Measurements from ENCODE around the gene HIVEP2. TPM values are rescaled to one million over a fixed set of nuclear protein-coding genes. Genes with fewer than 3 reads are reported as not detected.

HIVEP2 gene
- total RNA-seq, 5 donors from 2014 or later (not counting 1 experiment from before 2014, with no cell fraction given): 71.4 to 81.4 (median 75.2) TPM

DNA sequence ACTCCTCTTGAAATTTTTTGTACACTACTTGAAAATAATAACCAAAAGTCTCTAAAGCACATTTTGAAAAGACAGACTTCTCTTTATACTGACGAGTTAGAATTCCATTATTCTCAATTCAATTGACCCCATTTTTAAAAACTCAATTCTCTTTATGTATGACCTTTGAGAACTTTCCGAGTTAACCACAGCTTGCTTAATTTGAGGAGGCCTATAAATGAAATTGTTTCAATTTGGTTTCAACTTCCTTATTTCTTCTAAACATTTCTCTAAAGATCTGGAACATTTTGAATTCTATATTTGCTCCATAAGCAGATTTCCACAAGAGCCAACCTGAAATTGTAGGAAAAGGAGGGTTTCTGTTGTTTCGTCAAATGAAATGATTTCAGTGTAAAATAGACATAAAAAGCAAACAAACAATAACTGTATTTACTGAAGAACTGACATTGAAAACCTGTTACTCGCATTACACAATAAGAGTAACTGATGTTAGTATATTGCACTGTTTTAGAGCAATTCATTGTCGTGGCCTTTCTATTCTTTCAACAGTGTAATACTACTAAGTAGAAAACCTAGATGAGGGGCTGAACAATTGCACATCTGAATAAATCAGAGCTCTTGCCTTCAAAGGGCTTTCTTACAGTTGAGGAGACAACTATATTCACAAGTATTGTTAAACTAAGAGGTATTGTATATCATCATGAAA, 223.6 kb downstream of the HIVEP2 start:
- Mint-ChIP-seq H3K27me3 (peaks cover 0 to 3% of the 10 kb centered on the region in 2 donors), H3K4me3 (no peak overlapping the region), H3K4me1 (peaks cover 5 to 8% (median 7%) of the 10 kb centered on the region in 3 donors), H3K27ac (no peak overlapping the region), H3K9me3 (peaks cover 12 to 18% (median 17%) of the 10 kb centered on the region in 3 donors), H3K36me3 (peaks cover 5% of the 10 kb centered on the region)
- Histone ChIP-seq H3K27me3 (replicated peaks in 1 of 2; ENCODE audit: control insufficient read depth in 2 of 2, extremely low read depth in 1 of 2, insufficient read depth in 2 of 2, low read length in 1 of 2) (no peaks in the 10 kb centered on the region), H3K4me3 (ENCODE audit: control insufficient read depth in 1 of 2, extremely low read depth in 1 of 2, low read length in 1 of 2) (no peak overlapping the region), H3K27ac (ENCODE audit: low read length) (no peak overlapping the region), H3K9me3 (no peaks in the 10 kb centered on the region), H3K4me1 (ENCODE audit: control insufficient read depth in 1 of 2, extremely low read depth in 1 of 2, insufficient read depth in 2 of 2, low read length in 2 of 2) (no peaks in the 10 kb centered on the region), H3K36me3 (ENCODE audit: control insufficient read depth in 2 of 2, extremely low read depth in 1 of 2, insufficient read depth in 1 of 2, low read length in 1 of 2) (no peaks in the 10 kb centered on the region)
- POLR2A ChIA-PET: no interaction called here
- ATAC-seq (replicated peaks in 1 of 4) (no peak), DNase-seq (no peak)
- CTCF ChIA-PET: no interaction called here
- WGBS (ENCODE audit: insufficient coverage): no CpG with 5 or more reads among the region's 5 CpGs

- Histone ChIP-seq H3K36me3 (ENCODE audit: control insufficient read depth in 2 of 2, extremely low read depth in 1 of 2, insufficient read depth in 1 of 2, low read length in 1 of 2) (no peaks in the 10 kb centered on the region), H3K27me3 (replicated peaks in 1 of 2; ENCODE audit: control insufficient read depth in 2 of 2, extremely low read depth in 1 of 2, insufficient read depth in 2 of 2, low read length in 1 of 2) (no peaks in the 10 kb centered on the region), H3K27ac (ENCODE audit: low read length) (no peak overlapping the region), H3K9me3 (no peaks in the 10 kb centered on the region), H3K4me3 (ENCODE audit: control insufficient read depth in 1 of 2, extremely low read depth in 1 of 2, low read length in 1 of 2) (no peak overlapping the region), H3K4me1 (ENCODE audit: control insufficient read depth in 1 of 2, extremely low read depth in 1 of 2, insufficient read depth in 2 of 2, low read length in 2 of 2) (no peaks in the 10 kb centered on the region)
- DNase-seq (no peak), ATAC-seq (replicated peaks in 1 of 4) (no peak)
- no peak overlapping the region for H3K27ac Mint-ChIP-seq
- H3K27me3 Mint-ChIP-seq: peaks cover 0 to 3% of the 10 kb centered on the region in 2 donors
- peaks cover 12 to 18% (median 17%) of the 10 kb centered on the region in 3 donors for H3K9me3 Mint-ChIP-seq
- peaks cover 8% of the 10 kb centered on the region in 3 donors for H3K4me1 Mint-ChIP-seq
- POLR2A ChIA-PET: no interaction called here
- CTCF ChIA-PET: interaction anchor here in 1 of 2 donors (0.7 kb wide), 1 partner anchor 188 kb away, joined by 3 read pairs; no protein-coding TSS in a partner anchor
- peaks cover 5% of the 10 kb centered on the region for H3K36me3 Mint-ChIP-seq
- H3K4me3 Mint-ChIP-seq: no peak overlapping the region
These were observed 226.2 kb downstream of the HIVEP2 start for GRCh38 chr6:142718667-142719191.

- Mint-ChIP-seq H3K9me3 (peaks cover 12 to 18% (median 17%) of the 10 kb centered on the region in 3 donors), H3K27ac (no peak overlapping the region), H3K4me1 (peaks cover 5 to 8% (median 8%) of the 10 kb centered on the region in 3 donors), H3K27me3 (peaks cover 0 to 3% of the 10 kb centered on the region in 2 donors), H3K4me3 (no peak overlapping the region), H3K36me3 (peaks cover 5% of the 10 kb centered on the region)
- Histone ChIP-seq H3K9me3 (no peaks in the 10 kb centered on the region), H3K27ac (ENCODE audit: low read length) (no peak overlapping the region), H3K4me1 (ENCODE audit: control insufficient read depth in 1 of 2, extremely low read depth in 1 of 2, insufficient read depth in 2 of 2, low read length in 2 of 2) (no peaks in the 10 kb centered on the region), H3K4me3 (ENCODE audit: control insufficient read depth in 1 of 2, extremely low read depth in 1 of 2, low read length in 1 of 2) (no peak overlapping the region), H3K36me3 (ENCODE audit: control insufficient read depth in 2 of 2, extremely low read depth in 1 of 2, insufficient read depth in 1 of 2, low read length in 1 of 2) (no peaks in the 10 kb centered on the region), H3K27me3 (replicated peaks in 1 of 2; ENCODE audit: control insufficient read depth in 2 of 2, extremely low read depth in 1 of 2, insufficient read depth in 2 of 2, low read length in 1 of 2) (no peaks in the 10 kb centered on the region)
- CTCF ChIA-PET: interaction anchor here in 1 of 2 donors (0.8 to 1.3 kb wide), 3 partner anchors 24 to 178 kb away, joined by 3 to 4 read pairs (median 3); no protein-coding TSS in a partner anchor
- no peak for ATAC-seq (replicated peaks in 1 of 4)
- POLR2A ChIA-PET: interaction anchor here in 1 of 2 donors (0.8 kb wide), 1 partner anchor 337 kb away, joined by 3 read pairs; no protein-coding TSS in a partner anchor
- no peak for DNase-seq
- WGBS (ENCODE audit: insufficient coverage): 100% methylated on average over 1 of the region's 2 CpGs
These were observed 228.9 kb downstream of the HIVEP2 start for GRCh38 chr6:142716097-142716496.

GRCh38 chr6:142714951-142715785, 229.8 kb downstream of the HIVEP2 start:
- POLR2A ChIA-PET: interaction anchor here (0.5 to 0.8 kb wide), 3 partner anchors 9 to 696 kb away, joined by 3 to 6 read pairs (median 6); no protein-coding TSS in a partner anchor
- Mint-ChIP-seq H3K9me3 (peaks cover 12 to 18% (median 17%) of the 10 kb centered on the region in 3 donors), H3K27ac (peak overlapping the region in 1 of 2 donors; percentile 0), H3K27me3 (peaks cover 0 to 3% of the 10 kb centered on the region in 2 donors), H3K4me1 (peaks cover 5 to 8% (median 8%) of the 10 kb centered on the region in 3 donors), H3K4me3 (no peak overlapping the region), H3K36me3 (peaks cover 5% of the 10 kb centered on the region)
- no peaks in the 10 kb centered on the region for H3K9me3 ChIP-seq
- WGBS (ENCODE audit: insufficient coverage): 98% methylated on average over 5 of the region's 7 CpGs
- DNase-seq (no peak), ATAC-seq (replicated peaks in 1 of 4) (no peak)
- H3K27me3 ChIP-seq (replicated peaks in 1 of 2; ENCODE audit: control insufficient read depth in 2 of 2, extremely low read depth in 1 of 2, insufficient read depth in 2 of 2, low read length in 1 of 2): no peaks in the 10 kb centered on the region
- H3K36me3 ChIP-seq (ENCODE audit: control insufficient read depth in 2 of 2, extremely low read depth in 1 of 2, insufficient read depth in 1 of 2, low read length in 1 of 2): no peaks in the 10 kb centered on the region
- no peak overlapping the region for H3K4me3 ChIP-seq (ENCODE audit: control insufficient read depth in 1 of 2, extremely low read depth in 1 of 2, low read length in 1 of 2)
- CTCF ChIA-PET: interaction anchor here in 1 of 2 donors (0.8 to 1.0 kb wide), 3 partner anchors 23 to 179 kb away, joined by 3 to 4 read pairs (median 3); no protein-coding TSS in a partner anchor
- no peak overlapping the region for H3K27ac ChIP-seq (ENCODE audit: low read length)
- H3K4me1 ChIP-seq (ENCODE audit: control insufficient read depth in 1 of 2, extremely low read depth in 1 of 2, insufficient read depth in 2 of 2, low read length in 2 of 2): no peaks in the 10 kb centered on the region

- peaks cover 5 to 8% (median 8%) of the 10 kb centered on the region in 3 donors for H3K4me1 Mint-ChIP-seq
- POLR2A ChIA-PET: no interaction called here
- peaks cover 5% of the 10 kb centered on the region for H3K36me3 Mint-ChIP-seq
- WGBS (ENCODE audit: insufficient coverage): 84% methylated on average over 2 of the region's 4 CpGs
- H3K4me1 ChIP-seq (ENCODE audit: control insufficient read depth in 1 of 2, extremely low read depth in 1 of 2, insufficient read depth in 2 of 2, low read length in 2 of 2): no peaks in the 10 kb centered on the region
- H3K9me3 Mint-ChIP-seq: peaks cover 5 to 13% (median 7%) of the 10 kb centered on the region in 3 donors
- H3K36me3 ChIP-seq (ENCODE audit: control insufficient read depth in 2 of 2, extremely low read depth in 1 of 2, insufficient read depth in 1 of 2, low read length in 1 of 2): no peaks in the 10 kb centered on the region
- DNase-seq (no peak), ATAC-seq (replicated peaks in 1 of 4) (no peak)
- H3K27me3 Mint-ChIP-seq: peaks cover 0 to 3% of the 10 kb centered on the region in 2 donors
- no peaks in the 10 kb centered on the region for H3K9me3 ChIP-seq
- no peaks in the 10 kb centered on the region for H3K27me3 ChIP-seq (replicated peaks in 1 of 2; ENCODE audit: control insufficient read depth in 2 of 2, extremely low read depth in 1 of 2, insufficient read depth in 2 of 2, low read length in 1 of 2)
- no peak overlapping the region for H3K4me3 ChIP-seq (ENCODE audit: control insufficient read depth in 1 of 2, extremely low read depth in 1 of 2, low read length in 1 of 2)
- no peak overlapping the region for H3K27ac Mint-ChIP-seq
- no peak overlapping the region for H3K4me3 Mint-ChIP-seq
- H3K27ac ChIP-seq (ENCODE audit: low read length): no peak overlapping the region
- CTCF ChIA-PET: interaction anchor here in 1 of 2 donors (1.2 kb wide), 1 partner anchor 169 kb away, joined by 8 read pairs; no protein-coding TSS in a partner anchor
These were observed 231.0 kb downstream of the HIVEP2 start for GRCh38 chr6:142713959-142714358.

DNA sequence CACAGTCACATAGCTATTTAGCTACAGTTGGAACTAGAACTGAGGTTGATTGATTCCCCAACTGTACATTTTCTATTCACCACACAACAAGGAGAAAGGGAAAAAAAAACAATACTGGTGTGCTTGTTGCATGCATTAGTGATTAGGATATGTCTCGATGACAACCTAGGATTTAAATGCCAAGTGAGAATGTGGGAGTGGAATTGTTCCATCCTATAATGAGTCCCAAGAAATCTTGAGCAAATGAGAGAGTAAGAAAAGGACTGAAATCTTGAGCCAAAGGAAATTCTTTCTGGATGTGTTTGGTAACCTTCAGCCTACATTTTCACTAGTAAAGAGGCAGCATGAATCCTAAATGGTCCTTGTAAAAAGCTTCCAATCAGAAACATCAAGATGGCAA, 232.7 kb downstream of the HIVEP2 start:
- Mint-ChIP-seq H3K27me3 (no peaks in the 10 kb centered on the region), H3K36me3 (no peaks in the 10 kb centered on the region), H3K27ac (no peak overlapping the region), H3K4me1 (peaks cover 9 to 12% (median 12%) of the 10 kb centered on the region in 3 donors), H3K9me3 (peaks cover 0 to 4% (median 0%) of the 10 kb centered on the region in 3 donors), H3K4me3 (no peak overlapping the region)
- no peak for ATAC-seq (replicated peaks in 1 of 4)
- Histone ChIP-seq H3K27ac (ENCODE audit: low read length) (no peak overlapping the region), H3K9me3 (no peaks in the 10 kb centered on the region), H3K36me3 (ENCODE audit: control insufficient read depth in 2 of 2, extremely low read depth in 1 of 2, insufficient read depth in 1 of 2, low read length in 1 of 2) (no peaks in the 10 kb centered on the region), H3K4me3 (ENCODE audit: control insufficient read depth in 1 of 2, extremely low read depth in 1 of 2, low read length in 1 of 2) (no peak overlapping the region), H3K27me3 (replicated peaks in 1 of 2; ENCODE audit: control insufficient read depth in 2 of 2, extremely low read depth in 1 of 2, insufficient read depth in 2 of 2, low read length in 1 of 2) (no peaks in the 10 kb centered on the region), H3K4me1 (ENCODE audit: control insufficient read depth in 1 of 2, extremely low read depth in 1 of 2, insufficient read depth in 2 of 2, low read length in 2 of 2) (no peaks in the 10 kb centered on the region)
- WGBS (ENCODE audit: insufficient coverage): 80% methylated on average over 1 of the region's 1 CpG
- POLR2A ChIA-PET: no interaction called here
- CTCF ChIA-PET: interaction anchor here in 1 of 2 donors (0.6 kb wide), 1 partner anchor 98 kb away, joined by 3 read pairs; no protein-coding TSS in a partner anchor
- no peak for DNase-seq

Data from T-cell (primary cell).